ENCODE results near the gene SYCE3.
A peak's percentile ranks its signal among the peaks of the same experiment; 100 is the strongest.

SYCE3 gene

GRCh38 chr22:50532824-50533796, 29.6 kb downstream of the SYCE3 start:
- FAIRE-seq = no peak
- DNase-seq (ENCODE audit: insufficient read length, low spot score) = no peak

- DNase-seq (ENCODE audit: insufficient read length, low spot score) = no peak
- no peak for FAIRE-seq
Measured at GRCh38 chr22:50531962-50532674, 30.6 kb downstream of the SYCE3 start.

- DNase-seq (ENCODE audit: insufficient read length, low spot score) = no peak
- no peak for FAIRE-seq
Measured at GRCh38 chr22:50531546-50531961, 31.2 kb downstream of the SYCE3 start.

- DNase-seq (ENCODE audit: insufficient read length, low spot score) (no peak), FAIRE-seq (no peak)
Measured at GRCh38 chr22:50530877-50531545, 31.7 kb downstream of the SYCE3 start.

- DNase-seq (ENCODE audit: insufficient read length, low spot score) (no peak), FAIRE-seq (no peak)
Measured at GRCh38 chr22:50530580-50530876, 32.2 kb downstream of the SYCE3 start.

GRCh38 chr22:50529897-50530579, 32.7 kb downstream of the SYCE3 start, which contains the start of gene TYMP:
Gene TYMP (minus strand): TSS chr22:50530012. CDS start chr22:50529709, 303 bp downstream.
- no peak for DNase-seq (ENCODE audit: insufficient read length, low spot score)
- FAIRE-seq = no peak

GRCh38 chr22:50529416-50529896, 33.3 kb downstream of the SYCE3 start:
- DNase-seq (ENCODE audit: insufficient read length, low spot score) = no peak
- no peak for FAIRE-seq

GRCh38 chr22:50528682-50529415, 33.9 kb downstream of the SYCE3 start:
- FAIRE-seq = no peak
- no peak for DNase-seq (ENCODE audit: insufficient read length, low spot score)

- DNase-seq (ENCODE audit: insufficient read length, low spot score) = no peak
- no peak for FAIRE-seq
Measured at GRCh38 chr22:50527921-50528681, 34.6 kb downstream of the SYCE3 start.

- DNase-seq (ENCODE audit: insufficient read length, low spot score) (no peak), FAIRE-seq (no peak)
Measured at GRCh38 chr22:50526834-50527801, 35.6 kb downstream of the SYCE3 start.

- FAIRE-seq (no peak), DNase-seq (ENCODE audit: insufficient read length, low spot score) (peak; percentile 51)
Measured at GRCh38 chr22:50526108-50526833, 36.4 kb downstream of the SYCE3 start.

GRCh38 chr22:50525858-50526107, 36.9 kb downstream of the SYCE3 start:
- DNase-seq (ENCODE audit: insufficient read length, low spot score) (no peak), FAIRE-seq (no peak)

- DNase-seq (ENCODE audit: insufficient read length, low spot score) = peak; percentile 96
- FAIRE-seq = peak; percentile 87
Measured at GRCh38 chr22:50525104-50525857, 37.4 kb downstream of the SYCE3 start, which contains the start of gene SCO2. Gene SCO2 (minus strand): TSS chr22:50525598. CDS start chr22:50524411, 1,187 bp downstream.

- FAIRE-seq (no peak), DNase-seq (ENCODE audit: insufficient read length, low spot score) (no peak)
Measured at GRCh38 chr22:50524676-50525103, 38.0 kb downstream of the SYCE3 start.

GRCh38 chr22:50523806-50524675, 38.7 kb downstream of the SYCE3 start:
- DNase-seq (ENCODE audit: insufficient read length, low spot score) = no peak
- no peak for FAIRE-seq

GRCh38 chr22:50523458-50523805, 39.3 kb downstream of the SYCE3 start:
- DNase-seq (ENCODE audit: insufficient read length, low spot score) (no peak), FAIRE-seq (no peak)
